ENCODE data around the gene NOC3L. TPM values are rescaled to one million over a fixed set of nuclear protein-coding genes. Genes with fewer than 3 reads are reported as not detected.
"Not testable (repeated sequence)": the region's sequence is repeated elsewhere in the genome, so short reads cannot be mapped to it uniquely, and the experiment has no call there.

Gene NOC3L
- total RNA-seq, 1 donor from 2014 or later: 20.9 TPM

- peaks cover 72% of the 10 kb centered on the region for H3K36me3 ChIP-seq
- peaks cover 2% of the 10 kb centered on the region for H3K4me1 ChIP-seq
- TF ChIP-seq CTCF (IDR thresholded peaks at IDR 0.05): no peak
- intact Hi-C loops (cut with DNase I): no loop called here
- no peak for DNase-seq
- no peaks in the 10 kb centered on the region for H3K27me3 ChIP-seq
- H3K4me3 ChIP-seq: no peak overlapping the region
- H3K9me3 ChIP-seq: no peaks in the 10 kb centered on the region
- no peak for ATAC-seq
- no peak overlapping the region for H3K27ac ChIP-seq
Measured at GRCh38 chr10:94355841-94356240, 6.9 kb downstream of the NOC3L start.

- H3K27me3 ChIP-seq: no peaks in the 10 kb centered on the region
- DNase-seq (no peak), ATAC-seq (no peak)
- H3K4me1 ChIP-seq: no peaks in the 10 kb centered on the region
- H3K27ac ChIP-seq: no peak overlapping the region
- H3K36me3 ChIP-seq: peaks cover 90% of the 10 kb centered on the region
- H3K9me3 ChIP-seq: no peaks in the 10 kb centered on the region
- H3K4me3 ChIP-seq: no peak overlapping the region
- intact Hi-C loops (cut with DNase I): no loop called here
- TF ChIP-seq CTCF (IDR thresholded peaks at IDR 0.05): no peak
Measured at GRCh38 chr10:94353336-94353735, 9.4 kb downstream of the NOC3L start.

GRCh38 chr10:94351089-94351488 lies 11.7 kb downstream of the NOC3L start:
- Histone ChIP-seq H3K9me3 (no peaks in the 10 kb centered on the region), H3K27ac (no peak overlapping the region), H3K4me3 (no peak overlapping the region), H3K27me3 (no peaks in the 10 kb centered on the region), H3K36me3 (peaks cover 88% of the 10 kb centered on the region), H3K4me1 (no peaks in the 10 kb centered on the region)
- no peak for ATAC-seq
- TF ChIP-seq CTCF (IDR thresholded peaks at IDR 0.05): no peak
- intact Hi-C loops (cut with DNase I): no loop called here
- DNase-seq: no peak

GRCh38 chr10:94350500-94350899 lies 12.2 kb downstream of the NOC3L start:
- H3K27me3 ChIP-seq; ATAC-seq; H3K4me3 ChIP-seq; DNase-seq; H3K9me3 ChIP-seq; intact Hi-C loops (cut with DNase I); H3K4me1 ChIP-seq; H3K27ac ChIP-seq: not testable (repeated sequence)
- peaks cover 88% of the 10 kb centered on the region for H3K36me3 ChIP-seq

- ATAC-seq: no peak
- no peak for TF ChIP-seq CTCF (IDR thresholded peaks at IDR 0.05)
Measured at GRCh38 chr10:94349327-94349726, 13.4 kb downstream of the NOC3L start.

GRCh38 chr10:94344522-94345122 lies 18.1 kb downstream of the NOC3L start:
- ATAC-seq: no peak

More at GRCh38 chr10:94349327-94349726, 13.4 kb downstream of the NOC3L start:
- Histone ChIP-seq H3K9me3 (no peaks in the 10 kb centered on the region), H3K27ac (no peak overlapping the region), H3K4me1 (no peaks in the 10 kb centered on the region), H3K27me3 (no peaks in the 10 kb centered on the region), H3K4me3 (no peak overlapping the region), H3K36me3 (peaks cover 88% of the 10 kb centered on the region)
- intact Hi-C loops (cut with DNase I): no loop called here
- no peak for DNase-seq

More at GRCh38 chr10:94344522-94345122, 18.1 kb downstream of the NOC3L start:
- no peaks in the 10 kb centered on the region for H3K9me3 ChIP-seq
- DNase-seq: no peak
- intact Hi-C loops (cut with DNase I): no loop called here
- H3K36me3 ChIP-seq: peaks cover 90% of the 10 kb centered on the region
- H3K27ac ChIP-seq: no peak overlapping the region
- H3K27me3 ChIP-seq: no peaks in the 10 kb centered on the region
- TF ChIP-seq CTCF (IDR thresholded peaks at IDR 0.05): no peak
- no peak overlapping the region for H3K4me3 ChIP-seq
- H3K4me1 ChIP-seq: no peaks in the 10 kb centered on the region
